ENCODE data around the gene GMCL1. TPM values are rescaled to one million over a fixed set of nuclear protein-coding genes. Genes with fewer than 3 reads are reported as not detected.

Gene GMCL1
- total and polyA plus RNA-seq, 2 of the 13 experiments (the other 11 are each of a cell fraction or from before 2014, with no cell fraction given) = 18.7 to 24.0 TPM

GRCh38 chr2:69893684-69894551 lies 64.5 kb downstream of the GMCL1 start, which contains the start of gene SNRNP27 (continued):
- TF ChIP-seq ZNF800 (CRISPR knock-in tag; IDR thresholded peaks at IDR 0.05) (peak; percentile 89; the same call in 1 of the 2 replicates), ZNF124 (CRISPR knock-in tag; IDR thresholded peaks at IDR 0.05) (peak; percentile 94; the same call in 1 of the 2 replicates), ZNF629 (CRISPR knock-in tag; conservative IDR thresholded peaks at IDR 0.05) (peak; percentile 80), KLF15 (CRISPR knock-in tag; IDR thresholded peaks at IDR 0.05; ENCODE audit: borderline replicate concordance) (peak; percentile 72; the same call in 1 of the 2 replicates), HBP1 (CRISPR knock-in tag; IDR thresholded peaks at IDR 0.05; ENCODE audit: low read depth) (peak; percentile 98), NCOR1 (IDR thresholded peaks at IDR 0.05; ENCODE audit: borderline replicate concordance, low read length) (peak; percentile 22; the same call in 1 of the 2 replicates), ELF3 (CRISPR knock-in tag; IDR thresholded peaks at IDR 0.05) (peak; percentile 96), ZNF737 (CRISPR knock-in tag; IDR thresholded peaks at IDR 0.05; ENCODE audit: borderline replicate concordance) (no peak), ZNF740 (CRISPR knock-in tag; IDR thresholded peaks at IDR 0.05) (peak; percentile 68; the same call in 1 of the 2 replicates), THAP9 (CRISPR knock-in tag; IDR thresholded peaks at IDR 0.05; ENCODE audit: borderline replicate concordance) (peak; percentile 86; the same call in 1 of the 2 replicates), TOE1 (CRISPR knock-in tag; IDR thresholded peaks at IDR 0.05) (peak; percentile 85; the same call in 1 of the 2 replicates), TERF1 (CRISPR knock-in tag; IDR thresholded peaks at IDR 0.05) (peak; percentile 79; the same call in 1 of the 2 replicates), GLI4 (CRISPR knock-in tag; IDR thresholded peaks at IDR 0.05; ENCODE audit: borderline replicate concordance) (peak; percentile 93), ZBTB7A (CRISPR knock-in tag; IDR thresholded peaks at IDR 0.05) (0 out of 2 replicates have a peak, but pooled peaks have one; percentile 41), STAG1 (CRISPR knock-in tag; IDR thresholded peaks at IDR 0.05) (no peak; the same call in none of the 2 replicates), ZNF644 (CRISPR knock-in tag; IDR thresholded peaks at IDR 0.05; ENCODE audit: low read depth) (0 out of 2 replicates have a peak, but pooled peaks have one; percentile 58), ZNF430 (CRISPR knock-in tag; IDR thresholded peaks at IDR 0.05) (peak; percentile 89), RNF2 (conservative IDR thresholded peaks at IDR 0.05; ENCODE audit: low read depth) (no peak)
